ENCODE measurements around the gene SCUBE1.

The SCUBE1 gene
- long read RNA-seq, donor 1, partial matches to known transcripts = 0 of 2 reads
- long read RNA-seq, donor 1, other reads (novel, unspliced or antisense) = 0 of 2 reads
- long read RNA-seq, donor 2 = 0 reads
- long read RNA-seq, donor 3 = 0 reads
- long read RNA-seq, donor 4, partial matches to known transcripts = 0 of 5 reads
- long read RNA-seq, donor 4, other reads (novel, unspliced or antisense) = 5 of 5 reads
- long read RNA-seq, donor 5, full-length matches to known transcripts = 2 of 7 reads
- long read RNA-seq, donor 5, partial matches to known transcripts = 5 of 7 reads
- long read RNA-seq, donor 5, other reads (novel, unspliced or antisense) = 0 of 7 reads
- long read RNA-seq, donor 6, partial matches to known transcripts = 15 of 15 reads
- long read RNA-seq, donor 6, other reads (novel, unspliced or antisense) = 0 of 15 reads
- long read RNA-seq, donor 7 = 0 reads
- long read RNA-seq, donor 8, full-length matches to known transcripts = 1 of 1 reads
- long read RNA-seq, donor 8, partial matches to known transcripts = 0 of 1 reads
- long read RNA-seq, donor 8, other reads (novel, unspliced or antisense) = 0 of 1 reads

DNA sequence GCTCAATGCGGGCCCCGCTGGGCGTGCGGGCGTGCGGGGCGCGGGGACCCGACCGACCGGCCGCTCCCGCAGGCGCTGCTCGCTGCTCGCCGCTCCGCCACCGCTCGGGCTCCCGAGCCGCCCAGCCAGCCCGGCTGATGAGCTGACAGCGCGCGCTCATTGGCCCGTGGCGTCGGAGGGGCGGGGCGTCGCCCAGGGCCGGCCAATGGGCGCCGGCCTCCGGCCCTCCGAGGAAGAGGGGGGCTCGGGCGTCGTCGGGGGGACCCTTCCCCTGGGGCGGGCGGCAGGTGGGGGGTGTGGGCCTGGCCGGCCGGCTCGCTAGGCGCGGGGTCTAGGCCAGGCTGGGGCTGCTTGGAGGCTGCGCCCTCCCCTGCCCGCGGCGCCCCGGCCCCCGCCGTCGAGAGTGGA lies at the start of gene SCUBE1:
TSS of gene SCUBE1 (minus strand) at position 111 of the 408 bp plus-strand sequence. CDS start 111 bp downstream, outside the sequence.
- no peak for DNase-seq

DNA sequence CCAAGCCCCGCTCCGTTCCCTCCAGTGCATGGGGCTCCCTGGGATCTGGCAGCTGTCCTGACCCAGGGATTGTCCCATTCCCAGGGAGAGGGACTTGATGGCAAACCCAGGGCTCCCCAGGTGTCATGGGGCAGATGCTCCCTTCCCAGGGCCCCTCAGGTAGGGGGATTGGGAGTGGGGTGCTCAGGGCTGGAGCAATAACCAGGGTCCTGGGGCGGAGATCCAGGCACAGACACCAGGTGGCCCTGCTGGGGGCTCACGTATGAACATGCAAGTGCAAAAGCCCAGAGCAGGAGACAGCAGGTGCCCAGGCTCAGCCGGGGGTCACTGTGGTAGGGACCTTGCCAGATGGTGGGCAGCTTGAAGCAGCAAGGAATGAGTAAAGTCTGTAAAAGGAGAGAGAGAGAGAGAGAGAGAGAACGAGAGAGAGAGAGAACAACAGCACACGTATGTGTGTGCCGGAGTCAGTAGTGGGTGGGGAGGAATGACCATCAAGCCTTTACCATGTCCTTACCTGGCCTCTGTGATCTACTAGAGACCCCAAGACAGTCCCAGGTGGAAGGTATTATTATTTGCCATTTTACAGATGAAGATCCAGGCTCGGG lies 49.3 kb upstream of the SCUBE1 start:
- no peak for DNase-seq

DNA sequence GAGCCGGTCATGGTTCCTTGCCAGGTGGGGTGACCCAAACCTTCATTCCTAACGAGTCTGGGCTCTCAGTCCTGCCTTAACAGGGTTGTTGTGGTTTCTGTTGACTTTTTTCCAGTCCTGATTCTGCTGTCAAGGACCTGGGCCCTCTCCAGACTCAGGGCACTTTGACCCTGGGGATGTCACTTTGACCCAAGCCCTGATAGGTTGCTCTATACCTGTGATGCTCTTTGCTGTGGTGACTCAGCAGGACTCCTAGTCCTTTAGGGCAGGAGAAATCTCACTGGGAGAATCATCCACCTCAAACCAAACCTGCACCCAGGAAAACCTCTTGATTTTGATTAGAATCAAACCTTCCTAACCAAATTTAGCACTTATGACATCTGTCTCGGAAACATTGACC lies 48.1 kb upstream of the SCUBE1 start:
- DNase-seq = no peak

DNA sequence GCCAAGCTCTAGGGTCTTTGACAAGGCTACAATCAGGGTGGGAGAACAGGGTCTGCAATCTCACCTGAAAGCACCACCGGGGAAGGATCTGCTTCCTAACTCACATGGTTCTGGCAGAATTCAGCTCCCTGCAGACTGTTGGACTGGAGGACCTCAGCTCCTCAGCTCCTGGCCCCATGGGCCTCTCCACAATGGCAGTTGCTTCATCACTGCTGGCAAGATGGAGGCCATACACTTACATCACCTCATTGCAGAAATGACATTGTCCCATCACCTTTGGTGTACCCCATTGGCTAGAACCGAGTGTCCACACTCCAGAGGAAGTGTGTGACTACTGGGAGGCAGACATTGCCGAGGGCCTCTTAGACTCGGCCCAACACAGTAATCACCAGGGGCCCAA lies 47.7 kb upstream of the SCUBE1 start:
- no peak for DNase-seq

DNA sequence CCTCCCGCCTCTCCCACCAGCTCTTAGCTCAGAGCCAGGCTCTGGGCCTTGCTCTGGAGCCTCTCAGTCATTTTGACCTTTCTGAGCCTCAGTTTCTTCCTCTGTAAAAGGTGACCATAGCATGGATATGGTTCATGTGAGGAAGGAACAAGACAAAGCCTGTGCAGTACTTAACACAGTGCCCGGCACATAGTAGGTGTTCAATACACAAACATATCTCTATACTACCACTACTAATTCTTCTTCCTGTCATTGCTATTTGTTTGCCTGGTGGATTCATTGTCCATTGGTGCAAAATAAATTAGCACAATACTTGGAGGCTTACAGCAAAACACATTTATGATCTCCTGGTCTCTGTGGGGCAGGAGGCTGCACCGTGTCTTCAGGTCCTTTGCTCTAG lies 47.0 kb upstream of the SCUBE1 start:
- no peak for DNase-seq

DNA sequence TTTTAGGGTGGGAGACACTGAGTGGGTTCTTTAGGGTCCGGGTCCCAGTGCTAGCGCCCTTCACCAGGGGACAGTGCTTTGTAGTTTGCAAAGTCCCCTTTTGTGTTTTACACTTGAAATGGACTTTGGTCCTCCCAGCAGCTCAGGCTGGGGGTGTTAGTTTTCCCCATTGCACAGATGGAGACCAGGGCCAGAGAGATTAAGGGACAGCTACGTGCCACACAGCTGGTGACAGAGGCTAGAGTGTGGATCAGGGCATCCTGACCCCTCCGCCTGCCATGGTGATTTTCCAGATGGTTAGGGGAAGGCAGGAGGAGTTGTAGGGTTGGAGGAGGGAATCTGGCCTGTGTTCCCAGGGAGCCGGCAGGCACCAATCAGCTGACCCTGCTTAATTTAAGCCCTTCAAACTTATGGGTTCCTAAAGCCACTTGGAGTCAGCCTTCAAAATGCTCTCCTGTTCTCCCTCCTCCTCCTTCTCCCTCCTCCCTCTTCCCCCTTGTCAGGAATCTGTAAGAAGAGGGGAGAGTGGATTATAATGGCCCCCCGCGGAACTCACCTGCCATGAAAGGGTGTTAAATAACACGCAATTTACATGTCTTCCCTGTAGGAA lies 46.2 kb upstream of the SCUBE1 start:
- DNase-seq = no peak

DNA sequence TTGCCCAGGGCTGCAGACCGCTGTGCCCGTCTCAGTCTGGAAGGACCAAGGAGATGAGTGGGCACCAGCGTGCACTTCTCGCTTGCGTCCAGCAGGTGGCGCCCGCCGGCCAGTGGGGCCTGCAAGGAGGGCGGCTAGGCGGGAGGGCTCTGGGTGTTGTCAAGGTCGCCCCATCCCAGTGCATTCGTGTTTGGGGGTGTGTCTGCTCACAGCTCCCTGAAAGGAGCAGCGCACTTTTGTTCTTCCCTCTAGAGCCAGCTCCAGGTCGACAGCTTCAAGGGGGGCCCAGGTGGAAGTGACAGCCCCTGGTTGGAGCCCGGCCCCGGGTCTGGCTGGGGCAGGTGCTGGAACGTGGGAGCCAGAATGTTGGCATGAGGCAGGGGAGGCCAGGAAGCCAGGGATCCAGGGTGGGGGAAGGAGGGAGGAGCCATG lies 45.3 kb upstream of the SCUBE1 start:
- peak; percentile 73 for DNase-seq

DNA sequence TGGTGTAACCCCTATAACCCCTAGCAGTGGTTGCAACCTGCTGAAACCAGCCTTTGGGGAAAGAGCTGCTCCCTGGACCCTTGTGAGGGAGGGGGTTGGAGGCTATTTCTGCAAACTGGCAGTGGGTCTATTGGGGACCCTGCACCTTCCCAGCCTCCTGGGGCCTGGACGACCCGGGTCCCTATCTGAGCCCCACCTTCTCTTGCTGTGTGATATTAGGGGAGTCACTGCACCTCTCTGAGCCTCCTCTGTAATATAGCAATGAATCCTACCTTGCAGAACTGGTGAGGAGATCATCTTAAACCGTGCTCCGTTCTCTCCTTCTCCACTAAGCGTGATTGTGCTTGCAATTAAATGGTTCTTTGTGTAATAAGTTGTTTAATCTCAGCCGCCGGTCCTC lies 44.6 kb upstream of the SCUBE1 start:
- no peak for DNase-seq

DNA sequence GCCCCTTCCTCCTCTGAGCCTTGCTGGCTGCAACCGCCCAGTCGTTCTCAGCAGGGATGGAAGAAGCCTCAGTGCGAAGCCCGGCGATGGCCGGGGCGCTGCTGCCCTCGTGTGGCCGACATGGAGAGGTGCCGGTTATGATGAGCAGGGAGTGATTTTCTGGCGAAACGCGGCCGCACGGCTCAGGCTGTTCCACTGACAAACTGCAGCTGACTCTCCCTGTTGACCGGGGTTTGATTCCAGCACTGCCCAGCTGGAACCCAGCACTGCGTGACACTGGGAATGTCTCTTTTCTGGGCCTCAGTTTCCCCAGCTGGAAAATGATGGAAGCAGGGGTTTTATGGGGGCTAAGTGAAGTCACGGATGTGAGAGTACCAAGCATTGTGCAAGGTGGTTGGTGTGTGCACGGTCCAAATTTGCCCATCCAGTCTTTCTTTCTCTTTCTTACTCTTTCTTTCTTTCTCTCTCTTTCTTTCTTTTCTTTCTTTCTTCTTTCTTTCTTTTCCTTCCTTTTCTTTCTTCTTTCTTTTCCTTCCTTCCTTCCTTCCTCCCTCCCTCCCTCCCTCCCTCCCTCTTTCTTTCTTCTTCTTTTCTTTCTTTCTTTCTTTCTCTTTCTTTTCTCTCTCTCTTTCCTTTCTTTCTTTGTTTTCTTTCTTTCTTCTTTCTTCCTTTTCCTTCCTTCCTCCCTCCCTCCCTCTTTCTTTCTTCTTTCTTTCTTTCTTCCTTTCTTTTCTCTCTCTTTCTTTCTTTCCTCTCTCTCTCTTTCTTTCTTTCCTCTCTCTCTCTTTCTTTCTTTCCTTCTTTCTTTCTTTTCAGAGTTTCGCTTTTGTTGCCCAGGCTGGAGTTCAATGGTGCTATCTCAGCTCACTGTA lies 42.8 kb upstream of the SCUBE1 start:
- peak; percentile 75 for DNase-seq

DNA sequence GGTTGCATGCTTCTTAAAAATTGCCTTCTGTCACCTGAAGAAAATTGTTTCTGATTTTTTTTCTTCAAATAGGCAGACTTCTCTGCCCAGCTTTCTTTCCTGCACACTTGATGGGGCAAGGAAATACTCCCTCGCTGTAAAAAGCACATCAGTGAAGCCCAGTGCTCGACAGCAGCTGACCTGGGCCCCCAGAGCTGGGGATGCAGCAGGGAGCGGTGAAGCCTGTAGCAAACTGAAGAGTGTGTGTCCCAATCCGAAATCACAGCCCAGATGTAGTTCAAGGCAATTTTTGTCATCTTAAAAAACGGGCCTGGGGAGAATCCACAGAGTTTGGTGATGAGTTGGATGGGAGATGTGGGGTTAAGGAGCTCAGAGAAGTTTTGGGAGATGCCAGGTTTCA lies 41.7 kb upstream of the SCUBE1 start:
- DNase-seq = no peak

DNA sequence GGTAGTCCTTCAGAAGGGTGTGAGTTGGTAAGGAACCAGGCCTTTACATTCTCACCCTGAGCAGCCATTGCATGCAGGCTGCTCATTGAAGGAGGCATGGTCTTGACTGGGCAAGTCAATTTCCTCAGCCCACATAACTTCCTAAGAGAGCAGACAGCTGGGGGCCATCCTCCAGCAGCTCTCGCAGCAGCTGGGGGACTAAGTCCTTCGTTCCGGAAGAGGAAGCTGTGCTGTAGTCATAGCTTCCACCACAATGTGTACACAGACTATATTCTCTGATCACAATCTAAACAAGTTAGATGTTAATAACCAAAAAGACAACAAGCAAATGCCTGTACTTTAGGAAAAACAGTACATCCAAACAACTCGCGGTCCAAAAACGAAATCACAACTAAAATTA lies 38.5 kb upstream of the SCUBE1 start:
- DNase-seq = no peak

DNA sequence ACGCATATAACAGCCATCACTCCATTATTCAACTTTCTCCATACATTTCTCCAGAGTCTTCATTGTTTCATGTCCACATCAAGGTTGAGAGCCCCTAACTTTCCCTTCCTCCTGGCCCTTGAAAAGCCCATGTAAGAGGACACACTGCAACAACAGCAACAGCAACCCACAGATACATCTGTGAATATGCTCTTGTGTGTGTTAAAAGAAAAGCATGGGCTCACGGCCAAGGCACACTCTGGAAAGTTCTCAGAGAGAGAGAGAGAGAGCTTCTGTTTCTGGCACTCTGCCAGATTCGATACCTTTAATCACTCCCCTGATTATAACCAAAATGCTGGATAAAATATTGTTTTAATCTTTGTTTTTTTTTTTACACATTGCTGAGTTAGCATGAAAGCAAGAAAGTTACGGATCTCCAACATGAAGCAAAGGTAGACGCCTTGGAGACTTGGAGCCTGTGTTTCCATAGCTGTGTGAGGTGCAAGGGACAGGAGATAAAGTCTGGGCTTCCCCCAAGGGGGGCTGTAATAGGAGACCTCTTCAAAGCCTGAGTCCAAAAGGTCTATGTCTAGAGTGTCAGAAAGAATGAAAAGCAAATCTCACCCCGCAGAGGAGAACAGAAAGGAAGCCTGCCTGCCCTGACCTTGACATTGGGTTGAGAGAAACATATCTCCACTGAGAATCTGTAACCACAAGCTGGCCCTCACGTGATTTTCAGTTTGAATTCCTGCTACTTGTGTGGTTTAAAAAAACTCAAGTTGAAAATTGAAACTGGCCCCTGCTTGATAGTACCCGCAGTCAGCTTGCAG lies 34.9 kb upstream of the SCUBE1 start:
- peak; percentile 56 for DNase-seq

DNA sequence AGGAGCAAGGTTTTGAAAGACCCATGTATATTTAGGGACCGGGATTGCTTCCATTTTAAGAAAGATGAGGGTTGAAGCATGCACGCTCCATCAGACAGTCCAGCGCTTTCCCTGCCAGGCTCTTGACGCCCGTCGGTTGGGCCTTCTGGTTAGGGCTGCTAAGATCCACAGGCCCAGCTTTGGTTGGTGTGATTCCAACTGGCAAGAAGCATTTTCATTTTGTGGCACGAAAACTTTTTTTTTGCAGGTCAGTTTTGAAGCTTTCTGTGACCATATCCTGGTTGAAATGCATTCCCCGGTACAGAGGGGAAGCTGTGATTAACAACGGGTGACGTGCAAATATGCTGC lies 34.4 kb upstream of the SCUBE1 start:
- DNase-seq = peak; percentile 37

DNA sequence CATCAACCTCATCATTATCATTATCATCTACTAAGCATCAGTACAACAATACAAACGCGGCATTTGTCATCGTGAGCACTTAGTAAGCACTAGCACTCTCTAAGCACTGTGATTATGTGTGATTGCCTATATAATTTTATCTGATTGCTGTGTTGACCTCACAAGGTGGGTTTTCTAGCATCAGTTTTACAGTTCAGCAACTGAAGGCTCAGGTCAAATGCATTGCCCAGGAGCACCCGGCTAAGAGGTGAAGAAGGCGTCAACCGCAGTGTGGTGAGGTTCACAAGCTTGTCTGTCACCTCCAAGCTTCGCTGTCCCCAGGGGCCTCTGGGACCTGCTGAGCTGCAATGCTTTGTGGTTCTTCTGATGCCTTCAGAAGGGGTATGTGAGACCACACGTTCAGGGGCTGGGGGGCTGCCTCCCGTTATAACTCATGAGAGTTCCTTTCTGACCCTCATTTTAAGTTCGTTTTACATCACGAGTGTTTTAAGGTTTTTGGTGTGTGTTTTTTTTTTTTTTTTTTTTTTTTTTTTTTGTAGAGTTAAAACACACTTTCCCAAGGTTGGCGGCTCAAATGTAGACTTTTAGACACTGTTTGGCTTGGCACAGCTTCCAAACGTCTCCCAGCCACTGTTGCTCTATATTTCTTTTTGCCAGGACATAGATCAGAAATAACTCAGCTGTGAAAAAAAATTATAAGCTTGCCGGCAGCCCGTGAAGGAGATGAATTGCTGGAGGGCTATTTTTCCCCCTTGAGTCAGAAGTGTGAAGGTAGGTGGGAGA lies 33.8 kb upstream of the SCUBE1 start:
- no peak for DNase-seq

DNA sequence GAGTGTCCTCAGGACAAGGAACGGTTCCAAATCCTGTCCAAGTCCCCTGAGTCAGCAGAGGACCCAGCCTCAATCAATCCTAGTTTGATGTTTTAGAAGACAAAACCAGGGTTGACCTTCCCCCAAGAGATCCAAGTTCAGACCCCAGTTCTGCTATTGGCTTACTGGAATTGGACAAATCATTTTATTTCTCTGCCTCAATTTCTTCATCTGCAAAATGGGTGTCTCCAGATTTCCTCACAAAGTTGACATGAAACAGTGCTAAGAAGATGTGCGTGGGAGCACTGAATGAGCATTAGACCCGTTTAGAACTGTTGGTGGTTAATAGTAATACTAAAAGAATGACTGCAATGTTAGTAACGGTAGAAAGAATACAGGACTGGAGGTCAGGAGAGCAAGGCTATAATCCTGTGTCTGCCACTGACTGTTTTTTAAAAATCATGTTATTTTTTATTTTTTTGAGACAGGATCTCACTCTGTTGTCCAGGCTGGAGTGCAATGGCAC lies 32.8 kb upstream of the SCUBE1 start:
- DNase-seq = no peak

DNA sequence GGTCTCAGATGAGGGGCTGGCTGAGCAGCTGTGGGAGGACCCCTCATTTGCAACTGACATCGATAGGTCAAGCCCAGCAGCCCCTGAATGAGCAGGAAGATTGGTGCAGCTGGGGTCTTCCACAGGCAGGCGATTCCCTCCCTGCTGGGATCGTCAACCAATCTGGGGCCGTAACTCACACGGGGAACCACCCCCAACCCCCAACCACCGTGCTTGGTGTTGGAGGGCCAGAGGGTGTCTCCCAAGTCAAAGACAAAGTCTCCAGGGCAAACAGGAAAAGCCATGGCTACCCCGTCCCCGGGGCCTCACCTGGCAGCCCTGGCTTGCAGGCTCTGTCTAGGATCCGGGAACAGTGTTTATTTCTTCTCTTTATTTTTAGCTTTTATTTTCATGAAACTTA lies 26.9 kb upstream of the SCUBE1 start:
- DNase-seq = no peak

DNA sequence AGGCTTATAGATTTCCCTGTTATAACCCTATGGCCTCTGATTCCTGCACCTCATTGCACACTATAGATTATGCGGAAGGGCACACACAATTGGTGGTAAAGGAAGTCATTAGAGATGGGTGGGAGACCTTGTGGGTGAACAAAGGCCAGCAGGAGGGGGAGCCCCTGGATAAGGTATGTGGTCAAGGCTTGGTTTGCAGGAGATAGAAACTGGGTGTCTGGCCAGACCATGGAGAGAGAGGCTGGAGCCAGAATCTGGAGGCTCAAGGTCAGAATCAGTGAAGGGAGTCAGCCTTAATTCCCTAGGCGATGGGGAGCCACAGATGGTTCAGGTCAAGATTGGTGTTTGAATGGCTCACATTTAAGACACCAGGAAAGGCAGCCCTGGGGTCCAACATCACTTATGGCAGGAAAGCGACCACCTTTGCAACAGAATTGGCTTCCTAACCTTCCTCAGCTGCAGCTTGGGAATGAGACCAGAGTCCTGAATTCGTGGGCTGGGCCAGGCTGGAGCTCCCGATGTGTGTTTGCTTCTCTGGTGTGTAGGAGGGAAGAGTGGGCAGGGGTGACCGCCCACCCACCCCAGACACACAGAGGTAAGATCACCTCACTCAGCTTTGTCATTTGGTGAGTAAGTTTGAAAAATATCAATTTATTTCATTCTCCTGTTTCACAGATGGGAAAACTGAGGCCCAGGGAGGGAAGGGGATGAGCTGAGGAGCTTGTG lies 22.7 kb upstream of the SCUBE1 start:
- no peak for DNase-seq

DNA sequence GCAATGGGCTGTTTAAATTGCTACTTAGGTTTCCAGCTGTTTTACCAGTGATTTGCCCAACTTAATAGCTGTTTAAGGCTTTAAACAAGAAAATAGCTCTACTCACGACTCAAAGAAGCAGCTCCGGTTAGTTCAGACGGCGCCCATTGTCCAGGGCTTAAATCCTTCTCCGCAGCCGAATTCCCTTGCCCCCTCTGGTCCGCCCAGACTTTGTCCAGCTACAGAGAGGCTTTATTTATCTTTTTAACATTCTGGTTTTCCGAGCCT lies 20.9 kb upstream of the SCUBE1 start:
- no peak for DNase-seq

DNA sequence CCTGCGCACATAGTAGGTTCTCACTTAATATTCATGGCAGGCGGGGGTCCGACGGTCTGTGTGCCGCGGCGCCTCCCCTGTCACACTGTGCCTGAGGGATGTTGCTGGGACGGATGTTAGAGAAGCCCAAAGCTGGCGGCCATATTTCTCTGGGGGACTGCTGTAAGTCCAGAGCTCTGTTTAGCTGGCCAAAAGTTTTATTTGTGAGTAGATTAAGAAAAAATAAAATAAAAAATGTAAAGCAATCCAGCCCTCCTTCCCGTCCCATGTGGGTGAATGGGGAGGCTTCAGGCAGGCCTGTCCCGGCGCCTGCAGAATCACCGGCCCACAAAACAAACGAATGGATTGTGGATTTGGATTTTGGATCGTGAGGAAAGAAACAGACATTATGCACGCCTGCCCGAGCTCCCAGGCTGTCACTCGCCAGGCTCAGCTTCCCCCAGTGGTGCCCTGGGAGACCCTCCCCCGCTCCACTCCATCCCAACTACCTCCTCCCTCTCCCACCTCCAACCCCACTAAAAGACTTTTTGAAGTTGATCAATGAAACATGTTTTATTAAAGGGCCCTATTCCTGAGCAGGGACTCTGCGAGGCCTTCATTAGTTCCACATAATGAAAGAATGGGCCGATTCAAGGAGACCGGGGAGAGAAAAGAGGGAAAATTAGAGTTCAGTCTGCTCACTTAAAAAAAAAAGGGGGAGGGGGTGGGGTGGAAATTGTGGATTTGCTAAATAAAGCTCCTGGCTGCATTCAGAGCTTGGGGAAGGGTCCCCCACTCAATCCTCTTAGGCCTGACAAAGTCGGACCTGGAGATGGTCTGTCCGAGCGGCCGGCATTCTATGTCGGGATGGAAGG lies 20.4 kb upstream of the SCUBE1 start:
- DNase-seq = peak; percentile 27

Measured in right kidney (tissue), 9 donors.